WI38 (cell line): ENCODE results near the gene RASD1.

Source experiments
- H3K4me3 ChIP-seq: 2 replicates; pipeline ENCODE4 v1.5.1; 2011; ENCODE audit warnings: low read depth, mild to moderate bottlenecking, control low read depth, low read length
- CTCF ChIP-seq: IDR thresholded peaks from 2 replicates; pipeline ENCODE4 v1.5.1; 2012; ENCODE audit warnings: low read depth, mild to moderate bottlenecking, control low read depth, low read length

The RASD1 gene

GRCh38 chr17:17508019-17508535, 11.9 kb upstream of the RASD1 start:
- no peak for TF ChIP-seq CTCF
- H3K4me3 ChIP-seq = no peak overlapping the region

- no peak overlapping the region for H3K4me3 ChIP-seq
- no peak for TF ChIP-seq CTCF
These were observed 11.3 kb upstream of the RASD1 start for GRCh38 chr17:17507465-17508011.

GRCh38 chr17:17506893-17507464, 10.8 kb upstream of the RASD1 start:
- TF ChIP-seq CTCF = no peak
- H3K4me3 ChIP-seq = no peak overlapping the region

- no peak for TF ChIP-seq CTCF
- H3K4me3 ChIP-seq = no peak overlapping the region
These were observed 10.1 kb upstream of the RASD1 start for GRCh38 chr17:17506181-17506741.

GRCh38 chr17:17505610-17506171, 9.5 kb upstream of the RASD1 start:
- TF ChIP-seq CTCF = no peak
- no peak overlapping the region for H3K4me3 ChIP-seq

GRCh38 chr17:17505151-17505550, 9.0 kb upstream of the RASD1 start:
- H3K4me3 ChIP-seq = no peak overlapping the region
- no peak for TF ChIP-seq CTCF
